GM18519 (cell line): Measurements from ENCODE around the gene AP2B1.
A peak's percentile ranks its signal among the peaks of the same experiment; 100 is the strongest.
"Not testable (repeated sequence)": the region's sequence is repeated elsewhere in the genome, so short reads cannot be mapped to it uniquely, and the experiment has no call there.

Experiments used
- ATAC-seq: cut with Tn5 transposase; IDR thresholded peaks from one replicate; pipeline ENCODE4 v1.9.1; 2021; ENCODE audit warnings: mild to moderate bottlenecking, moderate library complexity; ENCODE audit not compliant: unreplicated experiment, low FRiP score

Gene AP2B1

DNA sequence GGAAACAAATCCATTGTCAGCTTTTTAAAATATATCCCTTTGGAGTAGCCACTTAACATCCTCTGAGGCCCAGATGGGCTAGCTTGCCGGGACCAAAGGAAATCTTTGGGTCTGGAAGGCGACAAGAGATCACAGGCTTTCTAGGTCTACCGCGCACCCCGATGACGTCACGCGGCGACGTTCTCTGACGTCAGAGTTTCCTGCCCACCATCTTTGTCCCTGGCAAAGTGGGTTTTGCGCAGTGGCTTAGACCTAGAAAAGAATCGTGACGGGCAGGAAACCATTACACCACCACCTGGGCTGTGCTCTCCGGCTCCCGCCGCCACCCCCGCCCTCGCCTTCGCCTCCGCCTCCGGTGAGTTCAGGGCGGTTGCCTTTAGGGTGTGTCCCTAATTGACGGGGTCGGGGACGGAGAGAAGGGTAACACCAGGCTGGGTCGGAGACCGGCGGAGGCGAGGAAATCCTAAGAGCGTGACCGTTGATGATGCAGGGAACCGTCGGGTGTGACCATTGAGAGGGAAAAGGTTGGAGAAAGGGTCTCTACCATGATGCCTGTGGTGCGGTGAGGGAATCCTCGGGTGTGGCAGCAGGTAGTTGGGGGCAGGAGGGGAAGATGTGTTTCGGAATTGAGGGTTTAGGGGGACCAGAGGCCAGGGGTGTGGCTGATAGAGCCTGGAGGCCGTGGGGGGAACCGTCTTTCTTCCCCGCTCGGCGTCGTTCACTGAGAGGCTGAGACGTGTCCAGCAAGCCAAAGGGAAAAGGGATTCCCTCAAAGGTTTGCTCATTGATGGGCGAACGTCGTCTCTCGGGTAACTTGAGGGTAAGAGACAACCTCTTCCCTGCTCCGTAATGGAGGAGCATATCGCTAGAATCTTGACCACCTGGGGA is at the start of gene AP2B1:
AP2B1 (plus strand) TSS at position 249 of the 888 bp plus-strand sequence. CDS start 6,709 bp downstream, outside the sequence.
- ATAC-seq, result peak; percentile 55

DNA sequence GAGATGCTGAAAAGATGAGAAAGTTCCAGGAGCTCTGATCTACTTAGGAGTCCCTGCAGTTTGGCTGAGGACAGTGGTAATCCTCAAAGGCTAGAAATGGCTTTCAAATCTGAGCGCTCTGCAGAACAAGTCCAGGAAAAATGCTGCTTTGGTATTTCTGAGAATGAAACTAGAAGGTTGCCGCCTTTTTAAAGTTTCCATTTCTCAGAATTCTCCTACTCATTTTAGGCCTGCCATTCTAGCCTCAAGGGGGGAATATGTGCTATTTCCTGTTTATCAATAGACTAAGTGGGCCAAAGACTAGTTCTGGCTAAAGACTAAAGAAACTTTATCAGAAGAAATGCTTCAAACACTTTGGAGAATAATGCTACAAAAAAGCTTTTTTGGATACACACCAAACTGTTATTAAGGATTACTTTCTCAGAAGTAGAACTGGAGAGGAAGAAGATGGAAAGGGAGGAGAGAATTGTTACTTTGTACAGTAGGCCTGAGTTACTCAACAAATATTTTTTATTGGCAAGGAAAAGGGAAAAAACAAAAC is 49.5 kb upstream of the AP2B1 start, which contains the start of gene SLFN12L:
SLFN12L (minus strand) TSS at position 78 of the 541 bp plus-strand sequence. CDS start 15,314 bp downstream, outside the sequence.
- ATAC-seq, result no peak

DNA sequence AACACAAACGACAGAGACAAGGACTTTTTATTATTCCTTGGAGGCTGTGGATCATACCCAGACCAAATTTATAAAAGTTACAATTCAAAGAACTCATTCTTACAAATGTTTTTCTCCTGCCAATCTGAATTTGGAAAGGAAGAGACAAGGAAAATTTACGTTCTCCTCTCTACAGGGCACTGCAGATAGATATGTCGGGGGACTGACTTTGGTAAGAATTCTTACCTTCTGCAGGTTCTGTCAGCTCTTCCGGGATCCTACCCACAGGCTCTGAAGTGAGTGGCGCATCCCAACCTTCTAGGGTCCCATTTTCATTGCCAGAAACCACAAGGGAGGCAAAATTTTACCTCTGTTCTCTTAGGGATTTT is 47.5 kb upstream of the AP2B1 start:
- no peak for ATAC-seq

DNA sequence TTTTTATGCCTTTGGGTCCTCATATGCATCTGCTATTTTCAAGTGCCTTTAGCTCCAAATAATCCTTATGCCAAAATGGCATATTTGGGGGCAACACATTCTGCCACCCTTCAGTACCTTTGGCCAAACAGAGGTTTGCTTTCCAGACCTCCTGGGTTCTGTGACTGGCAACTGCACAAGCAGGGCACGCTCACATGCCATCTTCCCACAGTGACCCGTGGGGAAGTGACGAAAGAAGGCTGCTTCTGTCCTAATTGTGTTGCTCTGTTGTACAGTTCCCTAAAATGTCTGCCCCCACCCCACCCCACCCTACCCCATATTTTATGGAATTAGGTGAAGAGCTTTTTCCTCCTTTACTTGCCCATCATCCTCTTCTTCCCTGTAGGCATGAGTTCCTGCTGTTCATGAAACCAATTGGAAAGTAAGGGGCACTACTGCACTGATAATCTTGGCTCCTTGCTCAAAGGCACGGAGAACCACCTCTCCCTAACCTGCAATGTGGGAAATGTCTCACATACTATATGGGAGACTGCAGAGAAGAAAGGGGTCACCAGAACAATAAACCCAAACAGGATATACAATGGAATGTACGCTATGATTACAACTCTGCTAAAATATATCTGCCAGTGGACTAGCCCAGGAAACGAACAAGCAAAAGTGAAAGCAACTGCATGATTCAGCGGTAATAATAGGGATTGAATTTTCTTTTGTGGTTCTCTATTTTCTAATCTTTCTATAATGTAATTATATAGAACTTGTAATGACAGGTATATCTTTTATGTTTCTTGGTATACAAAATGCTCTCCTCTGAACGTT is 46.3 kb upstream of the AP2B1 start:
- no peak for ATAC-seq

DNA sequence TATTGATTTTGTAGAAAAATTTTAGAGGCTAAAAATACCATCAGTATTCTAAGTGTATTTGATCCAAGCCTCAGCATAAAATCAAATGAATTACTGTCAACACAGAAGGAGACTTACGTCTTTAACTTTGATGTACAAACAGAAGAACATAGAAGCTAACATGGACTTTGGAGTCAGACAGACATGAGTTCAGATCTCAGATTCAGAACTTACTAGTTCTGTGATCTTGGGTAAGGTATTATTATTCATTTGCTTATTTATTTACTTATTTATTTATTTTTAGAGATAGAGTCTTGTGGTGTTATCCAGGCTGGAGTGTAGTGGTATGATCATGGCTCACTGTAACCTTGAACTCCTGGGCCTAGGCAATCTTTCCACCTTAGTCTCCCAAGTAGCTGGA is 45.7 kb upstream of the AP2B1 start:
- ATAC-seq, result no peak

DNA sequence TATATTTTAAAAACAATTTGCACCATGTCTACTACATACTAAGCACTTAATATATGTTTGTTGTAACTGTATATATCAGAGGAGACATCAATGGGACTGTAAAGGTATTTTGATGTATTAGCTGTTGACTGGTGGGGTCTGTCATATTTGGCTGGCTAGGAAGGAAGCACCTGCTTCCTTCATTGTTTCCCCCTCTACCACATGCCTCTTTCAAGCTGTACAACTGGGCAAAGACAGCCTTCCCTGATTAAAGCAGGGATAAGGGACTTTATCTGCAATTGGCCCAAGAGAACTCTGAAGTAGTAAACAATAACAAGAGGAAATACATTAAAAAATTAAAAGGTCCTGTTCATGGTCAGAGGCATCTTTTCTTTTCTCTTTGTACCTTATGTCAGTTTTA is 44.1 kb upstream of the AP2B1 start:
- no peak for ATAC-seq

DNA sequence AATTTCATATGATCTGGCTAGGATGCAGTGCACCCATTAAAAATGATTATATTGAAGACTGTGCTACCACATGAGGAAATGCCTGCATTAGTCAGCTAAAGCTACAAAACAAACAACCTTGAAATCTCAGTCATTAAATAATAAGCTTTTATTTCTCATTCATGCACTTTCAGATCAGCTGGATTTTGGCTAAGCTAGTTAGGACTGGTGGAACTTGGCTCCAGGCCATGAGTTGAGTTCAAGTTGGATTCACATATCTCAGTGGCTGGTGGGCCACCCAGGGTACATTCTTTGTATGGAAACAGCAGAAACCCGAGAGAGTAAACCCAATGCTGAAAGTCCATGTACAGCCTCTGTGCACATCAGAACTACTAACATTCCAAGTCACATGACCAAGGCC is 43.3 kb upstream of the AP2B1 start:
- no peak for ATAC-seq

DNA sequence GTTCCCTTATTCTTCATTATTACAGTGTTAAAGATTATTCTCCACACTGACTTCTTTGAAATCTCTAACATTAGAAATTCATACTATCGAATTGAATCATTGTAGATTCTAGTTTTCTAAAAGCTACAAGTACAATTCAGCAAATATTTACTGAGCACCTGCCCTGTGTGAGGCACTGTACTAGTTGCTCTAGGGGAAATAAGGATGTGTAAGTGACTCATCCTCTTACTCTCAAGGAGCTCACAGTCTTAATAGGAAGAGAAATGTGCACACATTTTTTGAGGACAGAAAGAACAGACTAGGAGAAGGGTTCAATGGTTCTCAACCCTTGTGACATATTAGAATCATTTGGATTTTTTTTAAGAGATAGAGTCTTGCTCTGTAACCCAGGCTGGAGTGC is 42.0 kb upstream of the AP2B1 start:
- no peak for ATAC-seq

DNA sequence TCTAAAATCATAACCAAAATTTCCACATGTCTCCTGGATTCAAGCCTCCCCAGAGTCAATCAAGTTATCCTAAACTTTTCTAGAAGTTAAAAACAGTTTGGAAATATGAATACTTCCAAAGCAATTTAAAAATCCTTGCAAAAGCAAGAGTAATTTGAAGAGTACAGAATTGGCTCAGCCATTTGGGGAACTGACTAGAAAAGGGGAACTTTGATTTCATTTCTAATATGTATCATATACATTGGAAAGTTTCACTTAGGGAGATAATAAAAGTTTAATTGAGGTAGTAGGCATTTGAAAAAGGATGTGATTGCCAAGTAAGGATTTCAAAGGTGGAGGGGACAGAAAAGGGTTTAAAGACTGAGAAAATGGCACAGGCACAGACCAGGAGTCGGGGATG is 40.6 kb upstream of the AP2B1 start:
- no peak for ATAC-seq

DNA sequence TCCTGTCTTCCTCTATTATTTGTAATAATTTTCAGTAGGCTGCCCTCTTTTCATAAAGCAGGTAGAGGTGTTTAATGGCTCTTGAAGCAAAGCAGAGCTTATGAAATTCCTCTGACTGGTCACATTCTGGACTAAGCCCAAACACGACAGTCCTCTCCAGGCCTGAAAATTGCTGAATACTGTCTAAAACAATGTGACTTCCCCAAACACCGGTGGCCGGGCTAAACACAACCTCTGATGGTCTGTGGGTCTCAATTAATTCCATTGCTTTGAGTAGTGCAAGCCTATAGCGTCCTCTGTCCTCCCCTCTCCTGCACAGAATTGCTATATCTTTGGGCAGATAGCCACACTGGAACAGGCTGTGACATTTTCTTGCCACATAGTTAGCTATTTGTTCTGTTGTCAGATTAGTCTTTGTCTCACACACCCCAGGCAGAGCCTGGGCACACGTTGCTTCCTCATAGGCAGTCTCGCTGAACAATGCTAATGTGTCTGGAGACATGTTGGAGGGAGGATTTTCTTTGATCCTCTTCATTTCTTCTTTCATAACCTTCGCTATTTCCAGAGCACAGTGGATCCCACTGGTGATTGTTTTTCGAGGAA is 38.8 kb upstream of the AP2B1 start:
- ATAC-seq, result no peak

DNA sequence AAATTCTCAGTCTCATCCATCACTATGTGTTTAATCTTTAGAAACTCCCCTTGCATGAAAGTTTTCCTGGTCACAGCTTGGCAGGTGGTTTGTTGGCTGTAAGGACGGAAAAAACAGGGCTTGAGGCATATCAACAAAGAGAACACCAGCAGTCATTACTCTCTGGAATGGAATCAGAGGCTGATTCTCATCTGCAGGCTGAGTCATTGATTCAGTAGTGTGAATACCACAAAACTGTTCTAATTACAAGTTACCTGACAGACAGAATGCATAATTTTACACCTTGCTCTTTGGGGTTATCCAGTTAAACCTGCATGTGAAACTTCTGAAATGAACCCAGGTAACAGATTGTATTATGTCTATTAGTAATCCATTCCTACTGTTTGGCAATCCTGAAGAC is 38.1 kb upstream of the AP2B1 start:
- ATAC-seq, result no peak

DNA sequence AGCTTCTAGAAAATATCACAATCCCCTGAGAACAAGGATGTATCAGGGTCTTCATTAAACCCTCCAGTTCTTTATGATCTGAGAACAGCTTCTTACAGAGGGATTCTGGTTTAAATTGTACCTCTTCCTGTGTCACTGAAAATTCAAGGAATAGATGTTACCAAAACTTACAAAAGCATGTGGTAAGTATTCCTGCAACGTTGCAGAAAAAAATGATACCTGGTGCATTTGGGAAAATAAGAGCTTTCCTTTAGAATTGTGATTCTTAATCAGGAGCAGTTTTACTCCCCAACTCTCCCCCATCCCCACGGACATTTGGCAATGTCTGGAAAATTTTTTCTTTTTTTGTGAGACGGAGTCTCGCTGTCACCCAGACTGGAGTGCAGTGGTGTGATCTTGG is 33.8 kb upstream of the AP2B1 start:
- no peak for ATAC-seq

DNA sequence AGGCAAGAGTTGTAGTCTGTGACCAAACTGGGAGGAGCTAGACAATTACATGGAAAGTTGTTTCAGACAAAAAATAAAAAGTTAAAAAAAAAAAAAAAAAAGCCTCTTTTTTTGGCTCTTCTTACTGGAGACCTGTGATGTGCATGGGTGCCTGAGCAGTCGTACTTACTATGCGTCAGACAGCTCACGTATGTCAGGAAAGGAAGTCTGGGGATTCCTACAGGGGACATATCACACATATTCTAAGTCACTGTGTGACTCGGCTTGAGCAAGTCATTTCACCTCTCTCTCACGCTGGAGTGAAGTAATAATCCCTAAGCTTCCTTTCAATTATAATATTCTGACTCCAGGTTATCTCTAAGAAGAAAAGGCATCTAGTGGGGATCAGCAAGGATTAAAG is 32.5 kb upstream of the AP2B1 start:
- no peak for ATAC-seq

DNA sequence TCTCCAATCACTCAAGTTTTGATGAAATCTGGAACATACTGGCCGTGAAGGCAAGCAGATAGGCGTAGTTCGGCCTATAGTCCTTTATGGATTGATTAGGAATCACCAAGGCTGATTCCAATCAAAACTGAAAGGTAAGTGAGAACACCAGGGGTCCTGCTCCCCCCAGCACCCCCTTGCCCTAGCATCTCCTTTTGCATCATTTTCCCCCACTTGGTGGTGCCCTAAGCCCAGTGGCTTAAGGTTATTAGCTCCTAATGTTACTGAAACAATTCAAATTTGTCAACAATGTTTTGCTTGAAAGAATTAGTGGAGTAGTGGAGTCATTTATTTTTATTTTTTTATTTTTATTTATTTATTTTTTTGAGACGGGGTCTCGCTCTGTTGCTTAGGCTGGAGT is 31.4 kb upstream of the AP2B1 start:
- no peak for ATAC-seq

DNA sequence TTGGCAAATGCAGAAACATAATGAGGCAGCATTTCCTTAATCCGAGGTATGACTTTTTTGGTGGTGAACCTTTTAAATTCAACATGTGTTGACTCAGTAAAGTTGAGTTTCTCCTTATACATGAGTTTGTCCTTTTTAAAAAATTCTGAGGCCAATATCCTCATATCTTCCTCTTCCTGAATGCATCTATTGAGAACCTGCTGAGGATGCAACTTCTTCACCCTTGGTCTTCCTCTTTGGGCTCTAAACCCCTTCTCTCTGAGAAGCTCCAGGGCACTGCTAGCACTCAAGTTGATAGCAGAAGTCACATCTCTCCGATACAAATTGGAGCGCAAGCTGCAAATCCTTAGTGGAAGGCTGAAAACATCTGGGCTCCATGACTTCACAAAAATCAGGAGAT is 29.8 kb upstream of the AP2B1 start:
- ATAC-seq, result no peak

DNA sequence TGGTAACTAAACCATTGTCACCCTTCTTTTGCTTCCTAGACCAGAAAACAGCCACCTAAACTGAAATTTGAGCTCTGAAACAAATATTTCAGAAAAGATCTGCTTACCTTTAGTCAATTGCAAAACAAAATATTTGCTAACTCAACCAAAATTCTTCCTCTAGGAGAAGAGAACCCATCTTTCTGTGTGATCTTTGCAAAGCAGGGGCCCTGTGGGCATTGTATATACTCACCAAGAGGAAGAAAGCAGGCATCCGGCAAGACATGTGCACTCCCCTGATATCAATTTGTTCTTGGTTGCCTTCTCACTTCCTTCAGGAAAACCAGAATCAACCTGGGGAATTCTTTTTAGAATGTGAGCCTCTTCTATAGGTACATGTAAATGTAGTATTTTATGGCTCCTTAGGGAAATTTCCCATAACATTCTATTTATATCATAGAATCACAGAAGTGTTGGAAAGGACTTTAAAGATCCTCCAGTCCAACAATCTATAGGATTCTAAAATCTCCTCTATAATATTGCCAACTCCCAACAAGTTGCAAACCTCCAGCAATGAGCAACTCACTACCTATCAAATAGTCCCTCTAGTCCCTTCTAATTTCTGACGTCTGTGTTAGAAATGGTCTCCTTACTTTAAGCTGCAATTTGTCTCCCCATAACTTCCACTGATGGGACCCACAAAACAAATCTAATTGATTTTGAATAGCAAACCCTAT is 27.5 kb upstream of the AP2B1 start:
- no peak for ATAC-seq

DNA sequence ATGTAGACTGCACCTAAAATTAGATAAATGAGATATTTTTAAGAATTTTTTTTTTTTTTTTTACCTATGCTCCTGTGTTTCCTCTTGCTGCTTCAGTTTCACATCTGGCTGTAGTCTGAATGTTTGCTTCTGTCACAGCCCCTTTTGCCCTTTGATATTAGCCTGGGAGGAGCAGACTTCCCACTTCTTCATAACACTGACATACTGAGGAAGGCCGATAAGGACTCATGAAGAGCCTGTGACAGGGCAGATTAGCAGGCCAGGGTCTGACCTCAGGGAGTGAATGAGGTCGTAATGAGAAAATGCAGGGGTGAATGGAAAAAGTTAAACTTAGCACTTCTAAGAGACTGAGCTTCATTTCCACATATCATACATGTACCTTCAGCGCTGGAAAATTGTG is 26.4 kb upstream of the AP2B1 start, which contains the start of gene SLFN14:
SLFN14 (minus strand) TSS at position 117 of the 400 bp plus-strand sequence. CDS start 2,757 bp downstream, outside the sequence.
- no peak for ATAC-seq

DNA sequence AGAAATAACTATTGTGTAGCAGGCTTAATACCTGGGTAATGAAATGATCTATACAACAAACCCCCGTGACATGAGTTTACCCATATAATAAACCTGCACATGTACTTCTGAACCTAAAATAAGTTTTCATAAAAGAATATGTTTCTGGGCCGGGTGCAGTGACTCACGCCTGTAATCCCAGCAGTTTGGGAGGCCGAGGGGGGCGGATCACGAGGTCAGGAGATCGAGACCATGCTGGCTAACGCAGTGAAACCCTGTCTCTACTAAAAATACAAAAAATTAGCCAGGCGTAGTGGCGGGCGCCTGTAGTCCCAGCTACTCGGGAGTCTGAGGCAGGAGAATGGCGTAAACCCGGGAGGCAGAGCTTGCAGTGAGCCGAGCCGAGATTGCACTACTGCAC is 23.9 kb upstream of the AP2B1 start:
- not testable (repeated sequence) for ATAC-seq

DNA sequence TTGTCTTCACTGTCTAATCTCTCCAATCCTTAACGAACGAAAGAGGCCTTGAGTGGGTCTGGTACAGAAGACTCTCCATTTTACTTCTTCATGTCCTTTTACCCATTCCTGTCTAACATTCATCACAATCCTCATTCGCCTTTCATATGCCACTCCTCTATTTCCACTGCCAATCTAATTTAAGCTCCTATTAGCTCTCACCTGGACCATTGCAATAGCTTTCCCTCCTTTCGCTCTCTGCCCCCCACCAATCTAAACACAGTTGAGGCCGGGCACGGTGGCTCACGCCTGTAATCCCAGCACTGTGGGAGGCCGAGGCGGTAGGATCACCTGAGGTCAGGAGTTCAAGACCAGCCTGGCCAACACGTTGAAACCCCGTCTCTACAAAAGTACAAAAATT is 20.2 kb upstream of the AP2B1 start:
- ATAC-seq, result no peak

DNA sequence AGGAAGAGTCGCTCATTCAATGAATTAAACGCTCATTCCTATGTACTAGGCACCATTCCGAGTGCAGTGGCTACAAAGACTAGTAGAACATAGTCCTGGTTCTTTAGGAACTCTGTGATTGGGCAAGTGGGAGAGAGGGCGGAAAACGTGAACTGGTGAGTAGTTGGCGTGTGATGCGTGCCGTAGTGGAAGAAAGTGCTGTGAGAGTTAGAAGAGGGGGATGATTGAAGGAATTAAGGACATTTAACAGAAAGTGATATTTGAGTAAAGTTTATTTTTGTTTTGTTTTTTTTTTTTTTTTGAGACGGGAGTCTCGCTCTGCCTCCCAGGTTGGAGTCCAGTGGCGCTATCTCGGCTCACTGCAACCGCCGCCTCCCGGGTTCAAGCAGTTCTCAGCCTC is 18.6 kb upstream of the AP2B1 start:
- no peak for ATAC-seq
